Activated naive CD4-positive, alpha-beta T cell treated with anti-CD3 and anti-CD28 coated beads, Interleukin-2, amount 10 ng/mL, durations not matched to agents 7 days and 5 days (primary cell): ENCODE measurements around the gene LRRC3.

ENCODE experiments used
- CTCF ChIA-PET: fragments of 350-600 bp; sonication (Branson Sonifier 250); formaldehyde crosslinking; loops from one replicate; lab custom pipeline; 2021; ENCODE audit warnings: antibody characterized with exemption; lab: Charles Lee
- DNase-seq: peaks from one replicate; pipeline ENCODE4 v3.0.0-alpha.2; 2020
- H3K27ac Mint-ChIP-seq: one replicate; pipeline ENCODE4 v1.8.0; 2021; ENCODE audit warnings: mild to moderate bottlenecking, moderate library complexity, mixed read lengths
- H3K27me3 Mint-ChIP-seq: one replicate; pipeline ENCODE4 v1.8.0; 2021; ENCODE audit warnings: mild to moderate bottlenecking, mixed read lengths
- H3K36me3 Mint-ChIP-seq: one replicate; pipeline ENCODE4 v1.8.0; 2021; ENCODE audit warnings: mixed read lengths
- H3K4me1 Mint-ChIP-seq: one replicate; pipeline ENCODE4 v1.8.0; 2021; ENCODE audit warnings: mixed read lengths
- H3K4me3 Mint-ChIP-seq: one replicate; pipeline ENCODE4 v1.8.0; 2021; ENCODE audit warnings: mild to moderate bottlenecking, moderate library complexity, mixed read lengths
- H3K9me3 Mint-ChIP-seq: one replicate; pipeline ENCODE4 v1.8.0; 2021; ENCODE audit warnings: mixed read lengths

Gene LRRC3

GRCh38 chr21:44419679-44420078 is 35.6 kb upstream of the LRRC3 start:
- Mint-ChIP-seq H3K27me3 (no peaks in the 10 kb centered on the region), H3K27ac (no peak overlapping the region), H3K4me3 (no peak overlapping the region), H3K9me3 (peaks cover 7% of the 10 kb centered on the region), H3K4me1 (no peaks in the 10 kb centered on the region), H3K36me3 (peaks cover 39% of the 10 kb centered on the region)
- no peak for DNase-seq
- CTCF ChIA-PET = no interaction called here

GRCh38 chr21:44420416-44421205 is 34.7 kb upstream of the LRRC3 start:
- CTCF ChIA-PET = interaction anchor here (0.8 kb wide), 1 partner anchor 452 kb away, joined by 4 read pairs; no protein-coding TSS in a partner anchor
- peak; percentile 8 for DNase-seq
- H3K4me3 Mint-ChIP-seq = no peak overlapping the region
- peaks cover 31% of the 10 kb centered on the region for H3K36me3 Mint-ChIP-seq
- H3K4me1 Mint-ChIP-seq = no peaks in the 10 kb centered on the region
- H3K27me3 Mint-ChIP-seq = no peaks in the 10 kb centered on the region
- H3K9me3 Mint-ChIP-seq = peaks cover 7% of the 10 kb centered on the region
- H3K27ac Mint-ChIP-seq = no peak overlapping the region

- CTCF ChIA-PET = no interaction called here
- no peak overlapping the region for H3K27ac Mint-ChIP-seq
- no peaks in the 10 kb centered on the region for H3K27me3 Mint-ChIP-seq
- H3K9me3 Mint-ChIP-seq = peaks cover 7% of the 10 kb centered on the region
- H3K4me1 Mint-ChIP-seq = no peaks in the 10 kb centered on the region
- no peak overlapping the region for H3K4me3 Mint-ChIP-seq
- peak; percentile 3 for DNase-seq
- H3K36me3 Mint-ChIP-seq = peaks cover 31% of the 10 kb centered on the region
Measured at GRCh38 chr21:44421901-44422840, 33.1 kb upstream of the LRRC3 start.

GRCh38 chr21:44423312-44423821 is 31.9 kb upstream of the LRRC3 start:
- Mint-ChIP-seq H3K4me1 (no peaks in the 10 kb centered on the region), H3K27me3 (no peaks in the 10 kb centered on the region), H3K9me3 (peaks cover 11% of the 10 kb centered on the region), H3K27ac (no peak overlapping the region), H3K36me3 (peaks cover 31% of the 10 kb centered on the region), H3K4me3 (no peak overlapping the region)
- CTCF ChIA-PET = no interaction called here
- peak; percentile 17 for DNase-seq

GRCh38 chr21:44423941-44424607 is 31.2 kb upstream of the LRRC3 start:
- CTCF ChIA-PET = no interaction called here
- peaks cover 29% of the 10 kb centered on the region for H3K36me3 Mint-ChIP-seq

GRCh38 chr21:44424608-44425306 is 30.6 kb upstream of the LRRC3 start:
- peaks cover 10% of the 10 kb centered on the region for H3K9me3 Mint-ChIP-seq
- peak; percentile 18 for DNase-seq
- no peak overlapping the region for H3K27ac Mint-ChIP-seq
- no peak overlapping the region for H3K4me3 Mint-ChIP-seq
- no peaks in the 10 kb centered on the region for H3K4me1 Mint-ChIP-seq
- H3K36me3 Mint-ChIP-seq = peaks cover 24% of the 10 kb centered on the region
- CTCF ChIA-PET = no interaction called here
- no peaks in the 10 kb centered on the region for H3K27me3 Mint-ChIP-seq

More at GRCh38 chr21:44423941-44424607, 31.2 kb upstream of the LRRC3 start:
- peak; percentile 6 for DNase-seq
- Mint-ChIP-seq H3K27me3 (no peaks in the 10 kb centered on the region), H3K9me3 (peaks cover 14% of the 10 kb centered on the region), H3K4me1 (no peaks in the 10 kb centered on the region), H3K27ac (no peak overlapping the region), H3K4me3 (no peak overlapping the region)

- Mint-ChIP-seq H3K27ac (no peak overlapping the region), H3K4me3 (no peak overlapping the region)
Measured at GRCh38 chr21:44425307-44425894, 29.9 kb upstream of the LRRC3 start.

GRCh38 chr21:44425895-44426662 is 29.2 kb upstream of the LRRC3 start:
- CTCF ChIA-PET = no interaction called here
- Mint-ChIP-seq H3K4me3 (no peak overlapping the region), H3K4me1 (no peaks in the 10 kb centered on the region), H3K27me3 (no peaks in the 10 kb centered on the region), H3K9me3 (peaks cover 14% of the 10 kb centered on the region), H3K27ac (no peak overlapping the region), H3K36me3 (peaks cover 20% of the 10 kb centered on the region)
- DNase-seq = peak; percentile 15

More at GRCh38 chr21:44425307-44425894, 29.9 kb upstream of the LRRC3 start:
- Mint-ChIP-seq H3K27me3 (no peaks in the 10 kb centered on the region), H3K9me3 (peaks cover 13% of the 10 kb centered on the region), H3K36me3 (peaks cover 21% of the 10 kb centered on the region), H3K4me1 (no peaks in the 10 kb centered on the region)
- CTCF ChIA-PET = no interaction called here
- peak; percentile 18 for DNase-seq

GRCh38 chr21:44426663-44427191 is 28.6 kb upstream of the LRRC3 start:
- Mint-ChIP-seq H3K9me3 (peaks cover 15% of the 10 kb centered on the region), H3K36me3 (peaks cover 20% of the 10 kb centered on the region), H3K27me3 (no peaks in the 10 kb centered on the region), H3K4me1 (no peaks in the 10 kb centered on the region), H3K4me3 (no peak overlapping the region), H3K27ac (no peak overlapping the region)
- DNase-seq = peak; percentile 18
- CTCF ChIA-PET = no interaction called here

GRCh38 chr21:44427241-44428120 is 27.8 kb upstream of the LRRC3 start:
- CTCF ChIA-PET = no interaction called here
- peaks cover 17% of the 10 kb centered on the region for H3K9me3 Mint-ChIP-seq
- no peaks in the 10 kb centered on the region for H3K4me1 Mint-ChIP-seq
- no peak overlapping the region for H3K4me3 Mint-ChIP-seq
- peak; percentile 20 for DNase-seq
- H3K27me3 Mint-ChIP-seq = peaks cover 5% of the 10 kb centered on the region
- peaks cover 18% of the 10 kb centered on the region for H3K36me3 Mint-ChIP-seq
- peak overlapping the region; percentile 7 for H3K27ac Mint-ChIP-seq

- H3K9me3 Mint-ChIP-seq = peaks cover 17% of the 10 kb centered on the region
- H3K27ac Mint-ChIP-seq = peak overlapping the region; percentile 52
- H3K36me3 Mint-ChIP-seq = peaks cover 18% of the 10 kb centered on the region
- H3K4me1 Mint-ChIP-seq = no peaks in the 10 kb centered on the region
- peak; percentile 72 for DNase-seq
- peaks cover 5% of the 10 kb centered on the region for H3K27me3 Mint-ChIP-seq
- no peak overlapping the region for H3K4me3 Mint-ChIP-seq
- CTCF ChIA-PET = interaction anchor here (0.7 kb wide), 1 partner anchor 453 kb away, joined by 3 read pairs; no protein-coding TSS in a partner anchor
Measured at GRCh38 chr21:44428281-44428960, 26.9 kb upstream of the LRRC3 start.
